Measurements from ENCODE around the gene EXOSC10.

DNA sequence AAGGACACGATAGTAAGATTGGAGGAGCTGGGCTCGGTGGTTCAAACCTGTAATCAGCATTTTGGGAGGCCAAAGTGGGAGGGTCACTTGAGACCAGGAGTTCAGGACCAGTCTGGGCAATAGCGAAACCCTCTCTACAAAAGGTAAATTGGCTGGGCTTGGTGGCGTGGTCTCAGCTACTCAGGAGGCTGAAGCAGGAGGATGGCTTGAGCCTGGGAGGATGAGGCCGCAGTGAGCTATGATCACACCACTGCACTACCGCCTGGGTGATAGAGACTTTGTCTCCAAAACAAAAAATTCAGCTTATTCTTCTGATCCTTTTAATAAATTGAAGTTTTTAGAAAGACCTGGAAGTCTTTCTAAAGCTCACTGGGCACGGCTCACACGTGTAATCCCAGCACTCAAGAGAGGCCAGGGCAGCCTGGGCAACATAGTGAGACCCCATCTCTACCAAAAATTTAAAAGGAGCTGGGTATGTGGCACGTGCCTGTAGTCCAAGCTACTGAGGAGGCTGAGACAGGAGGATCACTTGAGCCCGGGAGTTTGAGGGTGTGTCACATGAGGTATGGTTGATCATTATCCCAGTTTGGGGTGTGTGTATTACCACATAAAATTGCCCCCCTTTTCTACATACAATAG, 67.9 kb downstream of the EXOSC10 start:
- TF ChIP-seq, protein P1, sequence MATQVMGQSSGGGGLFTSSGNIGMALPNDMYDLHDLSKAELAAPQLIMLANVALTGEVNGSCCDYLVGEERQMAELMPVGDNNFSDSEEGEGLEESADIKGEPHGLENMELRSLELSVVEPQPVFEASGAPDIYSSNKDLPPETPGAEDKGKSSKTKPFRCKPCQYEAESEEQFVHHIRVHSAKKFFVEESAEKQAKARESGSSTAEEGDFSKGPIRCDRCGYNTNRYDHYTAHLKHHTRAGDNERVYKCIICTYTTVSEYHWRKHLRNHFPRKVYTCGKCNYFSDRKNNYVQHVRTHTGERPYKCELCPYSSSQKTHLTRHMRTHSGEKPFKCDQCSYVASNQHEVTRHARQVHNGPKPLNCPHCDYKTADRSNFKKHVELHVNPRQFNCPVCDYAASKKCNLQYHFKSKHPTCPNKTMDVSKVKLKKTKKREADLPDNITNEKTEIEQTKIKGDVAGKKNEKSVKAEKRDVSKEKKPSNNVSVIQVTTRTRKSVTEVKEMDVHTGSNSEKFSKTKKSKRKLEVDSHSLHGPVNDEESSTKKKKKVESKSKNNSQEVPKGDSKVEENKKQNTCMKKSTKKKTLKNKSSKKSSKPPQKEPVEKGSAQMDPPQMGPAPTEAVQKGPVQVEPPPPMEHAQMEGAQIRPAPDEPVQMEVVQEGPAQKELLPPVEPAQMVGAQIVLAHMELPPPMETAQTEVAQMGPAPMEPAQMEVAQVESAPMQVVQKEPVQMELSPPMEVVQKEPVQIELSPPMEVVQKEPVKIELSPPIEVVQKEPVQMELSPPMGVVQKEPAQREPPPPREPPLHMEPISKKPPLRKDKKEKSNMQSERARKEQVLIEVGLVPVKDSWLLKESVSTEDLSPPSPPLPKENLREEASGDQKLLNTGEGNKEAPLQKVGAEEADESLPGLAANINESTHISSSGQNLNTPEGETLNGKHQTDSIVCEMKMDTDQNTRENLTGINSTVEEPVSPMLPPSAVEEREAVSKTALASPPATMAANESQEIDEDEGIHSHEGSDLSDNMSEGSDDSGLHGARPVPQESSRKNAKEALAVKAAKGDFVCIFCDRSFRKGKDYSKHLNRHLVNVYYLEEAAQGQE (IDR thresholded peaks at IDR 0.05; ENCODE audit: insufficient read depth in 1 of 2, low read depth in 2 of 2, low read length in 2 of 2): no peak
- TF ChIP-seq SIN3A (IDR thresholded peaks at IDR 0.05; ENCODE audit: borderline replicate concordance, insufficient read depth, low read length) (no peak), POLR2AphosphoS5 (IDR thresholded peaks at IDR 0.05; ENCODE audit: low read depth, low read length) (no peak), TAF1 (IDR thresholded peaks at IDR 0.05; ENCODE audit: borderline replicate concordance, insufficient read depth, low read length) (no peak), FOXP2 (optimal IDR thresholded peaks at IDR 0.05; ENCODE audit: borderline replicate concordance, extremely low read depth, extremely low read length, insufficient read depth) (no peak)

Data from PFSK-1 (cell line).